ENCODE data around the gene IYD.

IYD gene

GRCh38 chr6:150355932-150356331 is 12.9 kb upstream of the IYD start:
- Histone ChIP-seq H3K27me3 (ENCODE audit: insufficient read depth, low read depth) (no peaks in the 10 kb centered on the region), H4K20me1 (ENCODE audit: insufficient read depth) (no peaks in the 10 kb centered on the region), H3K4me3 (IDR thresholded peaks at IDR 0.05; ENCODE audit: insufficient read depth, low read depth, low read length) (no peak overlapping the region), H3K4me1 (ENCODE audit: low read depth, poor library complexity, severe bottlenecking) (no peaks in the 10 kb centered on the region), H3K36me3 (ENCODE audit: insufficient read depth) (no peaks in the 10 kb centered on the region), H3K27ac (no peak overlapping the region), H2AFZ (ENCODE audit: low read depth) (no peak overlapping the region), H3K9ac (no peak overlapping the region), H3K4me2 (no peak overlapping the region), H3K79me2 (ENCODE audit: insufficient read depth, low read depth) (no peaks in the 10 kb centered on the region)
- TF ChIP-seq CTCF (conservative IDR thresholded peaks at IDR 0.05; ENCODE audit: low read depth, low read length): no peak

GRCh38 chr6:150361876-150362275 is 6.9 kb upstream of the IYD start:
- Histone ChIP-seq H3K4me3 (IDR thresholded peaks at IDR 0.05; ENCODE audit: insufficient read depth, low read depth, low read length) (no peak overlapping the region), H3K4me1 (ENCODE audit: low read depth, poor library complexity, severe bottlenecking) (no peaks in the 10 kb centered on the region), H3K79me2 (ENCODE audit: insufficient read depth, low read depth) (no peaks in the 10 kb centered on the region), H3K27ac (no peak overlapping the region), H3K27me3 (ENCODE audit: insufficient read depth, low read depth) (no peaks in the 10 kb centered on the region), H3K9ac (no peak overlapping the region), H4K20me1 (ENCODE audit: insufficient read depth) (no peaks in the 10 kb centered on the region), H3K36me3 (ENCODE audit: insufficient read depth) (no peaks in the 10 kb centered on the region), H2AFZ (ENCODE audit: low read depth) (no peak overlapping the region), H3K4me2 (no peak overlapping the region)
- no peak for TF ChIP-seq CTCF (conservative IDR thresholded peaks at IDR 0.05; ENCODE audit: low read depth, low read length)

DNA sequence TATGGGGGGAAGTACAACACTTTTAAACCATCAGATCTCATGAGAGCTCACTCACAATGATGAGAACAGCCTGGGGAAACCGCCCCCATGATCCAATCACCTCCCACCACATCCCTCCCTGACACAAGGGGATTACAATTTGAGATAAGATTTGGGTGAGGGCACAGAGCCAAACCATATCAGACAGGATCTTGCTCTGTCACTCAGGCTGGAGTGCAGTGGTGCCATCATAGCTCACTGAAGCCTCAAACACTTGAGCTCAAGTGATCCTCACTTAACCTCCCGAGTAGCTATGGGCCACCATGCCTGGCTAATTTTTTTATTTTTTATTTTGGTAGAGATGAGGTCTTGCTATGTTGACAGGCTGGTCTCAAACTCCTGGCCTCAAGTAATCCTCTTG is 5.1 kb upstream of the IYD start:
- H3K4me3 ChIP-seq (IDR thresholded peaks at IDR 0.05; ENCODE audit: insufficient read depth, low read depth, low read length): no peak overlapping the region
- TF ChIP-seq CTCF (conservative IDR thresholded peaks at IDR 0.05; ENCODE audit: low read depth, low read length): no peak
- H3K4me1 ChIP-seq (ENCODE audit: low read depth, poor library complexity, severe bottlenecking): no peaks in the 10 kb centered on the region
- no peak overlapping the region for H3K27ac ChIP-seq
- H3K36me3 ChIP-seq (ENCODE audit: insufficient read depth): no peaks in the 10 kb centered on the region
- H2AFZ ChIP-seq (ENCODE audit: low read depth): no peak overlapping the region
- H3K4me2 ChIP-seq: no peak overlapping the region
- H3K27me3 ChIP-seq (ENCODE audit: insufficient read depth, low read depth): no peaks in the 10 kb centered on the region
- no peaks in the 10 kb centered on the region for H3K79me2 ChIP-seq (ENCODE audit: insufficient read depth, low read depth)
- no peak overlapping the region for H3K9ac ChIP-seq
- no peaks in the 10 kb centered on the region for H4K20me1 ChIP-seq (ENCODE audit: insufficient read depth)

DNA sequence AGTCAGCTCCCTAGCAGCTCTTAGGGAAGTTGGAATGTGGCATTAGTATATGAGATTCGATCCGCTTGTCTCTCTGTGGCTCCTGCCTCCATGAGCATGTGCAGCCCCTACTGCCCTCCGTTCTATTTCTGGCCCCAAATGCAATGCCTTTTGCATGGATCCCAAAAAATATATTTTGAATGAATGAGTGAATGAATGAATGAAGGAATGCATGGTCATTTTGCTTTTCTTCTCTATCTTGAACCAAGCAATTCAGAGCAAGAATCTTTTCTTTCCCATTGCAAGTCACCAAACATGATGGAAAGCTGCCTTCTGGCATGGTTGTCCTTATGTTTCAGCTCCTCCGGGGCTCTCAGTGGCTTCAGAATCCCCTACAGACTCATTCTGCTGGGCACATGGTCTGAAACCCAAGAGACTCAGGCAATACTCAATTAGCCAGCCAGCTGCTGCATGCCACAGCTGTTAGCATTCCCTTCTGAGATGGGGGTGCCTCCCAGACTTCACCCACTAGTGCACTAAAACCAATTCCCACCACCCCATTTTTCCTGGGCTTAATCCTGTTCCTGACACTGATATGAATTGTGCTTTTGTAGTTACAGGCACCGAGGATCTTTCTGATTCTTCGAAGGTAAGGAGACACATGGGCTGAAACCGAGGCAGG is 2.6 kb upstream of the IYD start:
- no peaks in the 10 kb centered on the region for H3K4me1 ChIP-seq (ENCODE audit: low read depth, poor library complexity, severe bottlenecking)
- H4K20me1 ChIP-seq (ENCODE audit: insufficient read depth): no peaks in the 10 kb centered on the region
- no peaks in the 10 kb centered on the region for H3K79me2 ChIP-seq (ENCODE audit: insufficient read depth, low read depth)
- H3K4me3 ChIP-seq (IDR thresholded peaks at IDR 0.05; ENCODE audit: insufficient read depth, low read depth, low read length): no peak overlapping the region
- no peak for TF ChIP-seq CTCF (conservative IDR thresholded peaks at IDR 0.05; ENCODE audit: low read depth, low read length)
- no peak overlapping the region for H3K4me2 ChIP-seq
- H2AFZ ChIP-seq (ENCODE audit: low read depth): no peak overlapping the region
- H3K27me3 ChIP-seq (ENCODE audit: insufficient read depth, low read depth): no peaks in the 10 kb centered on the region
- H3K9ac ChIP-seq: no peak overlapping the region
- no peaks in the 10 kb centered on the region for H3K36me3 ChIP-seq (ENCODE audit: insufficient read depth)
- no peak overlapping the region for H3K27ac ChIP-seq

Measured in KMS-11 (cell line).